Lower leg skin (tissue), 3 donors: Measurements from ENCODE around the gene SREBF1.

ENCODE experiments used
- CTCF ChIP-seq, 3 donors: fragments of 450-650 bp; IDR thresholded peaks; one replicate each; pipeline ENCODE4 v1.5.1; 2016; ENCODE audit warnings: antibody characterized with exemption in 3 of 3, mild to moderate bottlenecking in 3 of 3, moderate library complexity in 2 of 3
- POLR2A ChIP-seq, 2 donors: fragments of 450-650 bp; IDR thresholded peaks; one replicate each; pipeline ENCODE4 v1.6.1; 2016 to 2017; ENCODE audit warnings: antibody characterized with exemption in 2 of 2, mild to moderate bottlenecking in 1 of 2, moderate library complexity in 1 of 2

GRCh38 chr17:17786998-17787397, 49.8 kb downstream of the SREBF1 start:
- TF ChIP-seq CTCF (IDR thresholded peaks at IDR 0.05) (no peak), POLR2A (IDR thresholded peaks at IDR 0.05) (no peak)
